ENCODE results near the gene ING5.
"Not testable (repeated sequence)": the region's sequence is repeated elsewhere in the genome, so short reads cannot be mapped to it uniquely, and the experiment has no call there.

The ING5 gene

DNA sequence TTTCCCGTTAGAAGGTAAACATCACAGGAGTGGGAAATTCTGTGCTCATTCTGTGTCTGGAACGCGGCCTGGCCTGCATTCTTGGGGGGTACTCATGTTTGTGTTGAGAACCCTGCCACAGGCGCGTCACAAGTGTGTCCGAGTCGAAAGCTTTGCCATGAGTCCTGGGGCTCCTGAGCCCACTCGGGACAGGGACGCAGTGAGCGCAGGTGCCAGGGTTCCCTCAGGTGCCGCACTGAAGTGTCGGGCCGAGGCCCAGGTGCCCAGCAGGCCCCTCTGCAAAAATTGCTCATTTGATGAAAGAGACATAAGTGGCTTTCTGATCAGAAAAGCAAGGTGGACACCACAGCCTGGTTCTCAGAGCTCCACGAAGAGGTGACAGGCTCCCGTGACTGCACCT, 37.3 kb downstream of the ING5 start:
- no peak for DNase-seq (ENCODE audit: low read depth)

DNA sequence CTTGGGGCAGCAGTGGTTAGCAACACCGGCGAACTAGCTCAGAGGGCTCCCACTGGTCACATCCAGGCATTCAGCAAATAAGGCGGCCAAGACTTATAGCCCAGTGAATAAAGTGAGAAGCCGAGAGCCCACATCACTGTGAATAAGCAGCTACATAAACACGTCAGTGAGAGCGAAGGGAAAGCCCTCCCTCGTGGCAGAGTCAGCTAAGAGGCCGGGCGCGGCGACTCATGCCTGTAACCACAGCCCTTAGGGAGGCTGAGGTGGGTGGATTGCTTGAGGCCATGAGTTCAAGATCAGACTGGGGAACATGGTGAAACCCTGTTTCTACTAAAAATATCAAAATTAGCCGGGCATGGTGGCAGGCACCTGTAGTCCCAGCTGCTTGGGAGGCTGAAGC, 37.8 kb downstream of the ING5 start:
- no peak for DNase-seq (ENCODE audit: low read depth)

DNA sequence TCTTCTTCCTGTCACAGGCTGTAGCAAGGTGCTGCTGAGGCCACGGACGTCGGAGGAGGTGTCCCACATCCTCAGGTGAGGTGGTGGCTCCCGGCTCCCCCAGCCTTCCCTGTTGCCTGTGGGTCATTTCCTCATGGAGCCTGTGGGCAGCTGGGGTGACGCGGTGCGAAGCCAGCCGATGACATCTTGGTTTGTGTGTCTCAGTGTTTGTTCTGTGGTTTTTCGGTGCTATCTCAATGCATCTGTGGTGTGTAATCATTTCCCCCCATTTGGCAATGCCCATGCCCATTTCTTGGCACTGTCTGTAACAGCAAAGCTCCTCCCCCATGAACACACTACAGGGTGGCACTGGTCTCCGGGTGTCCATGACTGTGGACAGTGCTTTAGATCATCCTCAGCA, 39.2 kb downstream of the ING5 start:
- DNase-seq (ENCODE audit: low read depth) = no peak

DNA sequence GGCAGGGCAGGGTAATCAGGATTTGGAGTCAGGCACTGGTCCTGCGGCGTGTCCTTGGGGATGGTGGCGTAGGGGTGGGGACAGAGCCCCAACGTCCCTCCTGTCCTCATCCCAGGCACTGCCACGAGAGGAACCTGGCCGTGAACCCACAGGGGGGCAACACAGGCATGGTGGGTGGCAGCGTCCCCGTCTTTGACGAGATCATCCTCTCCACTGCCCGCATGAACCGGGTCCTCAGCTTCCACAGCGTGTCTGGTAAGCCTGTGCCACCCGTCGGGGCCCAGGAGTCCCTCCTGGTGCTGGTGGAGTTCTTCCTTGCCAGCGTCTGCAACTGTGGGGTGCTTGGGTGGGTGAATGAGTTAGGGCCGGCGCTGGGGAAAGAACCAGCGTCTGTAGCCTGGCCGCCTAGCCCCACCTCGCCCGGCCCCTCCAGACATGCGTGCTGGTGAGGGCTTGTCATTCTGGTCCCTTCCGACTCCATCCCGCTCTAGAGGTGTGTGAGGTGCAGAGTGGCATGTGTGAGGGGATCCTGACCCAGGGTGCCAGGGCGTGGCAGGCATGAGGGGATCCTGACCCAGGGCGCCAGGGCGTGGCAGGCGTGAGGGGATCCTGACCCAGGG, 40.6 kb downstream of the ING5 start:
- DNase-seq (ENCODE audit: low read depth) = no peak

DNA sequence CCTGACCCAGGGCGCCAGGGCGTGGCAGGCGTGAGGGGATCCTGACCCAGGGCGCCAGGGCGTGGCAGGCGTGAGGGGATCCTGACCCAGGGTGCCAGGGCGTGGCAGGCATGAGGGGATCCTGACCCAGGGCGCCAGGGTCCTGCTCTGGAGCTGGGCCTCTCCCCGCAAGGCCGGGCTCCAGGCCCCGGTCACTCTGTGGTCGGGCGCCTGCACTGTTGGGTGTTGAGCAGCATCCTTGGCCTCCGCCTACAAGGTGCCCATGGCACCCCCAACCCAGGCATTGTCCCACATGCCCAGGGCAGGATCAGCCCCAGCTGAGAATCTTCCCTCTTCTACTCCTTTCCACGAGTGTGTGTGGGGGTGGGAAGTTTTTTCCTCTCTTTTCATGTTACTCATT, 41.2 kb downstream of the ING5 start:
- not testable (repeated sequence) for DNase-seq (ENCODE audit: low read depth)

DNA sequence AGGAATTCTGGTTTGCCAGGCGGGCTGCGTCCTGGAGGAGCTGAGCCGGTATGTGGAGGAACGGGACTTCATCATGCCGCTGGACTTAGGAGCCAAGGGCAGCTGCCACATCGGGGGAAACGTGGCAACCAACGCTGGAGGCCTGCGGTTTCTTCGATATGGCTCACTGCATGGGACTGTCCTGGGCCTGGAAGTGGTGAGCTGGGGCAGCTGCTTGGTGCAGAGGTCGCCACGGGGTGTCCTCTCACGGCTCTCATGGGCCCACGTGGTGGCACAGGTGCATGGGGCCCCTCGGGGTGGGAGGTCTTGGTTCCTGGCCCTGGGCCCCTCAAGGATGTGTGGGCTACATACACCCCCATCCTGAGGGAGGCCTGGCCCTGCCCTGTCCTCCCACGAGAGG, 41.8 kb downstream of the ING5 start:
- DNase-seq (ENCODE audit: low read depth) = no peak

DNA sequence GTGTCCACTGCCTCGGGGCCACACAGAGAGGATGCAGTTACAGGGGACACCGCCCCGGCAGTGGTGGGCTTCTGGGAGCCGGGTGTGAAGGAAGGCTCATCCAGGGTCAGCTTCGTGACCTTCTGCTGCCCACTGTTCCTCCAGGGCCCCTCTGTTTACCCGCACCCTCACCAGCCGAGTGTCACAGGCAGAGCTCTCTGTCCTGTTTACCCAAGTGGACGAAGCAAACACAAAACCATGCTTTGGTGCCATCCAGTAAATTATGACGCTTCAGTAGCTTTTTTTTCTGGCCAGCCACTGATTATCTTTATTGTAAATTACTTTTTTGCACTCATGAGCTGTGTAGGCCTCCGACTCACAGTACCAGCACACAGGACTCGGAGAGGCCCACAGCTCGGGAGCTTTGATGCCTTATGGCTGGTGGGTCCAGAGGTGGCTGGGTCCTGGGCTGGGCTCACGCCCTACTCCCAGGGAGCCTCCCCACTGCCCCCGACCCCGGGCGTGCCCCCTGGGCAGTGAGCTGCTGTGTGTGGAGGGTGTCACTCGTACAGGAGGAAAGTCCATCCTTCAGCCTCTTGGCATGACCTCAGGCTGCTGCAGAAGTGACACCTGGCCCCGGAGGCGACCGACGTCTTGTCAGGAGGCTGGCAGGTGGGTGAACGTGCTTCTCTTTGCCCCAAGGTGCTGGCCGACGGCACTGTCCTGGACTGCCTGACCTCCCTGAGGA, 42.4 kb downstream of the ING5 start:
- DNase-seq (ENCODE audit: low read depth) = no peak

DNA sequence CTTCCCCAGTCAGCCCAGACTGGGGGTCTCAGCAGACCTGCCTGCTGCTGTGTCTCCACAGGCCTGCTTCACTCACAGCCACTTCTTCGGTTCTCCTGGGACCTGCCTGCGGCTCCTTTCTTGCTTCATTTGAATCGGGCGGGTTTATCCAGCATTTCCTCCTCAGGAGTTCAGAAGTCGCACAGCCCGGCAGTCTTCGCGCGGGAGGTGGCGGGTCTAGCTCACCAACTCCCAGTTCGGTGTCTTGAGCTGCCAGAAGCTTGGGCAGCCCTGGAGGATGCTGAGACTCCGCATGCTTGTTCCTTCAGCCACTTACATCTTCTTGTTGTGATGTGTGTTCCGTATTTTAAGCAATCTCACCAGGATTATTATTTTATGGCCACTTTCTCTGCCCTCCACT, 43.4 kb downstream of the ING5 start:
- no peak for DNase-seq (ENCODE audit: low read depth)

DNA sequence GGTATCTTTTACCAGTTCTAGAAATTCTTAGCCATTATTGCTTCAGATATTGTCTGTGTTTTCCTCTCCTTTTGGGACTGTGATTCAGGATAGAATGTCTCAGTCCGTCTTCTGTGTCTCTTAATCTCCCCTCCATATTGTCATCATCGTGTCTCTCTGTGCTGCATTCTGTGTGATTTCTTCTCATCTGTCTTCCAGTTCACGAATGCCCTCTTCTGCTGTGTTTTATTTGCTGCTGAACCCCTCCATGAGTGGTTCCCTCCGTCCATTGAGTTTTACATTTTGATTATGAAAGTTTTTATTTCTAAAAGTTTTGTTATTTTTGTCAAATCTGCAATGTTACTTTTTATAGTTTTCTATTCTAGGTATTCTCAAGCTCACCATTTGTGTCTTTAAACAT, 44.2 kb downstream of the ING5 start:
- DNase-seq (ENCODE audit: low read depth) = no peak

DNA sequence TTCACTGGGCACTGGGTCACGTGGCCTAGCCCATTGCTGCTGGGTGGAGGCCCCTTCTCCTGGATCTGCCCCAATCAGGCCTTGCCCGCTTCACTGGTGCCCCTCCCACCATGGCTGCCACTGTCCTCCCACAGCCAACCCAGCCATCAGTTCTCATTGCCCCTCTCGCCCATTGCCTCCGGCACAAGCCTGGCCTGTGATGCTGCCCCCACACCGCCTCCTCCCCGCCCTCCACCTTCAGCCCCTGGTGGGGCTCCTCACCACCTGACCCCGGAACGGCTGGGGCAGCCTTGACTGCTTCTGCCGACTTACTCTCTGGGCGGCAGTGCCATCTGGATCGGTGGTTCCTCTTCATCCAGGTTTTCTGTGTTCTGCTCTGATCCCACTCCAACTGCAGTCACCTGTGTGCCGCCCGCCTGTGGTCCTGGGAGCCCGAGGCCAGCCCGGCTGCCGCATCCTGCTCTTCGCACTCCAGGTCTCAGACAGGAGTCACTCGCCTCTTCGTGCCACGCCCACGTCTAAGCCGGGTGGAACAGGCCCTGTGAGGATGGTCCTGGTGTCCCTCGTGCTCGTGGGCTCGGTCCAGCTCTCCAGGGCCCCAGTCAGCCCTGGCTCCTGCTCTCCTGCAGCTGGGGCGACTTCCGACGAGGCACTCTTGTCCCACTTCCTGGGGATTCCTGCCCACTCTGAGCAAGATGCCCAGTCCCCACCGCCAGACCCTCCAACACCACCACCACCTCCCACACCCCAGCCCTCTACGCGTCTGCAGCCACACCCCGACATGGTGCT, 46.8 kb downstream of the ING5 start:
- DNase-seq (ENCODE audit: low read depth) = no peak

DNA sequence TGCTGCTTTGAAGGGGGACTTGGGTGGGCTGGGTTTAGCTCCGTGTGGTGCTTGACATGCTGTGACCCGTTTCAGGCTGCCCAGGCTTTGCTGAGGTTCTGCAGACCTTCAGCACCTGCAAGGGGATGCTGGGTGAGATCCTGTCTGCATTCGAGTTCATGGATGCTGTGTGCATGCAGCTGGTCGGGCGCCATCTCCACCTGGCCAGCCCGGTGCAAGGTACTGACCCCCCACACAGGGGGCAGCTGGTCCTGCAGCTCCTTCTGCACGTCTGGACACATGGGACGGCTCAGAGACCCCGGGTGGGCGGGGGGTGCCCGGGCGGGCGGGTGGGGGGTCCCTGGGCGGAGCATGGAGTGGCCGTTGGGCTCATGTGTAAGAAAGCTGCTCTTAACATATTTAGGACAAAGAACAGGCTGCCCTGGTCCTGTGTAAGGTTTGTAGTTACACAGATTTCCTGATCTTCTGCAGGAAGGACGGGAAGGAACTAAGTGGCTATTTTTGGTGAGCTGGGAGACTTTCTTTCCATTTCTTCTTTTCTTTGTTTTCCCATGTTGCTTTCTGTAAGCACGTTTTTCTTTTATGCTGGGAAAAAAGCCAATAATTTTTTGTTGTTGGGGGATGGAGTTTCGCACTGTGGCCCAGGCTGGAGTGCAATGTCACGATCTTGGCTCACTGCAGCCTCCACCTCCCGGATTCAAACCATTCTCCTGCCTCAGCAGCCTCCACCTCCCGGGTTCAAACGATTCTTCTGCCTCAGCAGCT, 48.4 kb downstream of the ING5 start:
- DNase-seq (ENCODE audit: low read depth) = no peak

DNA sequence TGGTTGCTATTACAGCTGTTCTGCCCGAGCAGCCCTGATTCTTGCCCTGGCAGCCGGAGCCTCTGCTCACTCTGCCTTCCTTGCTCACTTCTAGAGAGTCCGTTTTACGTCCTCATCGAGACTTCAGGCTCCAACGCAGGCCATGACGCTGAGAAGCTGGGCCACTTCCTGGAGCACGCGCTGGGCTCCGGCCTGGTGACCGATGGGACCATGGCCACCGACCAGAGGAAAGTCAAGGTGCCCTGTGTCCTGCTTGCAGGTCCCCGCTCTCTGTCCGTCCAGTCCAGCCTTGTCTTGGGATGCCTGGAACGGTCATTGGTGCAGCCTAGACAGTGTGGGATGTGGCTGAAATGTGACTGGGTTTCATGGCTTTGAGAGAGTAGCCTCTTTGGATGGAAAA, 49.3 kb downstream of the ING5 start:
- no peak for DNase-seq (ENCODE audit: low read depth)

DNA sequence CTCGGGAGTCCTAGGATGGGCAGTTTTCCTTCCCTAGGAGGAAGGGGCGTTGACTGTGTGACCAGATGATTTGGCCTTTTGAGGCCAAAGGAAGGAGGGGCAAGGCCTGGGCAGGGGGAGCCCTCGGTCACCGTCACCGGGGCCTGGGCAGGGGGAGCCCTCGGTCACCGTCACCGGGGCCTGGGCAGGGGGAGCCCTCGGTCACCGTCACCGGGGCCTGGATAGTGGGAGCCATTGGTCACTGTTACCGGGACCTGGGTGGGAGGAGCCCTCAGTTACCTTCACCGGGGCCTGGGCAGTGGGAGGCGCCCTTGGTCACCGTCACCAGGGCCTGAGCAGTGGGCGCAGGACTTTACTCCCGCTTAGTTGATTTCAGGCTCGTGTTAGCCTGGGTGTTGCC, 49.9 kb downstream of the ING5 start:
- no peak for DNase-seq (ENCODE audit: low read depth)

DNA sequence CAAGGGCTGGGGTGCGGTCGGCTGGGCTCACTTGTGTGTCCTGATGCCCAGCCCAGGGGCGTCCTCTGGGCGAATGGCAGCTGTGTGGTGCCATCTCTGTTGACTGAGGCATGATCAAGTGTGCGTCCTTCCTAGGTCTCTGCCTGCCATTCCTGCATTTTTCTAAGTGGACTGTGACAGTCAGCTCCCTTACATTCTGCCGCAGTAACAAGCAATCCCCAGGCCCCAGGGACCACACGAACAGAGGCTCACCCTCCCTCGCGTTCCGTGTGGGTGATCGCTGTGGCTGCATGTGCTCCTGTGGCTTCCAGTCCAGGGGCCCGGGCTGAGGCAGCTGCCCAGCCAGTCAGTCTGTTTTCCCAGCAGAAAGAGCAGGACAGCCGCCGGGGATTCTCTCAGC, 50.4 kb downstream of the ING5 start:
- no peak for DNase-seq (ENCODE audit: low read depth)

DNA sequence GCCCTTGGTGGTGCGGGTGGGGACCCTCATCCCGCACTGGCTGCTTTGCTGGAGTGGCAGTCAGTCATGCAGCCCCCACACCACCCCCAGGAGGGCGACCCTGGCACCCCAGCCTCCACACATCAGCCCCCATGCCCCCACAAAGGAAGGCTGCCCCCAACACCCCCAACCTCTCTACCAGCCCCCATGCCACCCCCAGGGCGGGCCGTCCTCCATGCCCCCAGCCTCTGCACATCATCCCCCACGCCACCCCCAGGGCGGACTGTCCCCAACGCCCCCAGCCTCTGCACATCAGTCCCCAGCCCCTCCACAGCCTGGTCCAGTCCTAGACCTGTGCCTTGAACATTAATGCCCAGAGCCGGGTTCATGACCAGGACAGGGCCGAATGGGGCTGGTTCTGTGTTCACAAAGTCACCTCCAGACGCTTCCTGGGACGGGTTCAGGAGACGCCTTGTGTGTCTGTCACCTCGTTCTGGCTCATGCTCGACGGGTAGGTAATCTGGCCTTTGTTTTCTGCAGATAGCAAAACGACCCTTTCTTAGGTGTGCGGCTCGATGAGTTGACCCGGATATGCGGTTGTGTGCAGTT, 50.9 kb downstream of the ING5 start:
- no peak for DNase-seq (ENCODE audit: low read depth)

DNA sequence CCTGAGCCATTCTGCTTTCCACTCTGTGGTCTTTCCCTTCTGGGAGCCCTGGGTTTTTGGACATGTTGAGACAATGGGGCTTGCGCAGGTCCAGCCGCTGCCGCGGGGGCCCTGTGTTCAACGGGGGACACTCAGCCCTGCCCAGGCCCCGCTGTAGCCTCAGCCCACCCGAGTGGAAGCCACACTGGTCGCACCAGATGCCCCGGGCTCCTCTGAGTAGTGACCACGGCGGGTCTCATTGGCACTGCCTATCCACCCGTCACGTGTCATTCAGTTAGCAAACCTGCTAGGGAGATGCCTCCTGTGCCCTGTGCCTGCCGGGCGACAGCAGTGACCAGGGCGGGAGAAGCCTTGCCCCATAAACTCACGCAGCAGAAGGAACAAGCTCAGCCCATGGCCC, 51.7 kb downstream of the ING5 start:
- no peak for DNase-seq (ENCODE audit: low read depth)

DNA sequence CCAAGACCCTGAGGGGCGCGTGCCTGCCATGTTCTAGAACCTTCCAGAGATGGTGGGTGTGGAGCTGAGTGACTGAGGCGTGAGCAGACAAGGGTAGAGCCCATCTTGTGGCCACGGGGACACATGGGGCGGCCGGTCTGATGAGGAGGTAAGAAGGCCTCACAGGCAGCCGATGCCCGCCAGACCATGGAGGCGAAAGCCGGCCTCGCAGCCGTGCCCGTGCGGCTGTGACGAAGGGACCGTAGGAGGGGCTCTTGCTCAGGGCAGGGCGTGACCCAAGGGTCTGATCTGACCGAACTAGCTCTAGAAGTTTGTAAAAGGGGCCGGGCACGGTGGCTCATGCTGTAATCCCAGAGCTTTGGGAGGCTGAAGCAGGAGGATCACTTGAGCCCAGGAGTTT, 52.2 kb downstream of the ING5 start:
- no peak for DNase-seq (ENCODE audit: low read depth)

DNA sequence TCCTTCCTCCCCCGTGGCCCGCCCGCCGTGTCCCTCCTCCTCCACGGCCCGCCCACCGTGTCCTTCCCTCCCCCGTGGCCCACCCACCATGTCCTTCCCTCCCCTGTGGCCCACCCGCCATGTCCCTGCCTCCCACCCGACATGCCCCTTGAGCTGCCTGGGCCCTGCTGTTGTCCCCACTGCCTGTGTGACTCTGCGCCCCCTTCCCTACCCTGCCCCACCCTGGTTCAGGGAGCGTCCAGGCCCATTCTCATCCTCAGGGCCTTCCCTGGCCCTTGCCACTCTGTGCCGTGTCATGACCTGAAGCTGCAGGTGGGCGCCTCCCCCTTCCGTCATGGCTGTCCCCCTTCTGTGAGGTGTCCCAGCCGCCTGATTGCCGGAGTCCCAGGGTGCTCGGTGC, 53.3 kb downstream of the ING5 start:
- DNase-seq (ENCODE audit: low read depth) = no peak

DNA sequence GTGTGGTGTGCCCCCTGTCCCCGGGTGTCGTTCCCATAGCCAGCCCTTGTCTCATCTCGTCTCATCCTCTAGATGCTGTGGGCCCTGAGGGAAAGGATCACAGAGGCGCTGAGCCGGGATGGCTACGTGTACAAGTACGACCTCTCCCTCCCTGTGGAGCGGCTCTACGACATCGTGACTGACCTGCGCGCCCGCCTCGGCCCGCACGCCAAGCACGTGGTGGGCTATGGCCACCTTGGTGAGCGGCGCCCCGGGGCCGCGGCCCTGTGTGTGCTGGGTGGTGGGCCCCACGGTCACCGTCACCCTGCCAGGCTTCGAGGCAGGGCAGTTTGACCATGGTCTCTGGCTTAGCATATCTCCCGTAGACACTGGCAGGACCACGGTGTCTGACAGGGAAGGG, 53.9 kb downstream of the ING5 start:
- DNase-seq (ENCODE audit: low read depth) = no peak

DNA sequence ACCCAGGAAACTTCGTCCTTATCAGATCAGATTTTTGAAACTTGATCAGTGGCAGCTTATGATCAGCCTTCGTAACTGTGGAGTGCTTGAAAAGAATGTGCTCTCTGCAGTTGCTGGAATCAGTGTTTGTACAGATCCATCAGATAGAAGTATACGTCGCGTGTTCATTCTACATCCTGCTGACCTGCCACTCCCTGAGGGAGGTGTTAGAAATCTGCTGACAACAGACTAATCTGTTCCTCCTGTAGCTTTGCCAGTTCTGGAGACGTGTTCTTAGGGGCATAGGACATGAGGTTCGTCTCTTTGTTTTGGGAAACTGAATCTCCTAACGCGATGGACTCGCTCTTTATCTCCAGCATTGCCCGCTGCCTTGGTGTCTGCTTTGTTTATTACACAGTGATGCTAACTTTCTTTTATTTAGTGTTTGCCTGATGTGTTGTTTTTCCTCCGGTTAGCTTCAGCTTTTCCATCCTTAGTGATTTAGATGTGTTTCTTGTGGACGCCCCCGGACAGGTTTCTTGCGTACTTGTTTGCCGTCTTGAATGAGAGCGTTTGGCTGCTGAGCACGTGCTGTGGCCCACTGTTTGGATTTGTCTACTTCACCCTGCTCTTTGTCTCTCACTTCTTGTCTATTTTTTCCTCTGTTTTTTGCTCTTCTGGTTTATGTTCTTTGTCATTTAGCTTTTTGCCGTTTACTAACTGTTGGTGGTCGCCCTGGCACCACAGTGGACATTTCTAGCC, 57.4 kb downstream of the ING5 start:
- DNase-seq (ENCODE audit: low read depth) = no peak

DNA sequence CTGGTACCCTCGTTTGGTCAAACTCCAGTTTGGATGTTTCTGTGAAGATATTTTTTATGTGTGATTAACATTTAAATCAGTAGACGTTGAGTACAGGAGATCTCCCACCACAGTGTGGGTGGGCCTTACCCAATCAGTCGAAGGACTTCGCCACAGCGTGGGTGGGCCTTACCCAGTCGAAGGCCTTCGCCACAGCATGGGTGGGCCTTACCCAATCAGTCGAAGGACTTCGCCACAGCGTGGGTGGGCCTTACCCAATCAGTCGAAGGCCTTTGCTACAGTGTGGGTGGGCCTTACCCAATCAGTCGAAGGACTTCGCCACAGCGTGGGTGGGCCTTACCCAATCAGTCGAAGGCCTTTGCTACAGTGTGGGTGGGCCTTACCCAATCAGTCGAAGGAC, 58.1 kb downstream of the ING5 start:
- DNase-seq (ENCODE audit: low read depth) = not testable (repeated sequence)
